Measurements from ENCODE around the gene SMG9. TPM values are rescaled to one million over a fixed set of nuclear protein-coding genes. Genes with fewer than 3 reads are reported as not detected.
A peak's percentile ranks its signal among the peaks of the same experiment; 100 is the strongest.
"Not testable (repeated sequence)": the region's sequence is repeated elsewhere in the genome, so short reads cannot be mapped to it uniquely, and the experiment has no call there.

Gene SMG9
- total RNA-seq, 2 donors from 2014 or later: 22.9 to 45.1 TPM

DNA sequence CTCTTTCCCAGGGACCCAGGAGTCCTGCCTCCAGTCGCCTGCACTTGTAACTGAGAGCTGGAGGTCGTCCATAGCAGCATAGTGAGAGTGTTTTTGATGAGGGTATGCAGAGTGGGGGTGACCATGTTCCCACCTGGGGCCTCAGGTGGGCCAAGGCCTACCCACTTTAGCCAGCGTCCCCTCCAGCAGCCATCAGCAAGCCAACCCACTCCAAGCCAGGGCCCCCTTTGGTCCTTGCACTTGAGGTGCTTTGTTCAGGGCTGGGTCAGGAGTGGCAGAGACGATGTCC, 11.9 kb upstream of the SMG9 start:
- intact Hi-C loops (cut with DNase I): no loop called here
- no peak for TF ChIP-seq POLR2AphosphoS5 (IDR thresholded peaks at IDR 0.05)
- no peak for TF ChIP-seq POLR2A (IDR thresholded peaks at IDR 0.05)
- TF ChIP-seq, protein P1, sequence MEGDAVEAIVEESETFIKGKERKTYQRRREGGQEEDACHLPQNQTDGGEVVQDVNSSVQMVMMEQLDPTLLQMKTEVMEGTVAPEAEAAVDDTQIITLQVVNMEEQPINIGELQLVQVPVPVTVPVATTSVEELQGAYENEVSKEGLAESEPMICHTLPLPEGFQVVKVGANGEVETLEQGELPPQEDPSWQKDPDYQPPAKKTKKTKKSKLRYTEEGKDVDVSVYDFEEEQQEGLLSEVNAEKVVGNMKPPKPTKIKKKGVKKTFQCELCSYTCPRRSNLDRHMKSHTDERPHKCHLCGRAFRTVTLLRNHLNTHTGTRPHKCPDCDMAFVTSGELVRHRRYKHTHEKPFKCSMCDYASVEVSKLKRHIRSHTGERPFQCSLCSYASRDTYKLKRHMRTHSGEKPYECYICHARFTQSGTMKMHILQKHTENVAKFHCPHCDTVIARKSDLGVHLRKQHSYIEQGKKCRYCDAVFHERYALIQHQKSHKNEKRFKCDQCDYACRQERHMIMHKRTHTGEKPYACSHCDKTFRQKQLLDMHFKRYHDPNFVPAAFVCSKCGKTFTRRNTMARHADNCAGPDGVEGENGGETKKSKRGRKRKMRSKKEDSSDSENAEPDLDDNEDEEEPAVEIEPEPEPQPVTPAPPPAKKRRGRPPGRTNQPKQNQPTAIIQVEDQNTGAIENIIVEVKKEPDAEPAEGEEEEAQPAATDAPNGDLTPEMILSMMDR (IDR thresholded peaks at IDR 0.05): no peak
- Histone ChIP-seq H3K9me3 (no peaks in the 10 kb centered on the region), H3K36me3 (no peaks in the 10 kb centered on the region), H3K27me3 (replicated peaks; ENCODE audit: insufficient read depth) (no peaks in the 10 kb centered on the region), H3K27ac (peak overlapping the region; percentile 76), H3K4me1 (replicated peaks) (peaks cover 16% of the 10 kb centered on the region), H3K4me3 (no peak overlapping the region)
- no peak for DNase-seq (ENCODE audit: low spot score)
- WGBS: 81% methylated on average over 4 of the region's 4 CpGs

DNA sequence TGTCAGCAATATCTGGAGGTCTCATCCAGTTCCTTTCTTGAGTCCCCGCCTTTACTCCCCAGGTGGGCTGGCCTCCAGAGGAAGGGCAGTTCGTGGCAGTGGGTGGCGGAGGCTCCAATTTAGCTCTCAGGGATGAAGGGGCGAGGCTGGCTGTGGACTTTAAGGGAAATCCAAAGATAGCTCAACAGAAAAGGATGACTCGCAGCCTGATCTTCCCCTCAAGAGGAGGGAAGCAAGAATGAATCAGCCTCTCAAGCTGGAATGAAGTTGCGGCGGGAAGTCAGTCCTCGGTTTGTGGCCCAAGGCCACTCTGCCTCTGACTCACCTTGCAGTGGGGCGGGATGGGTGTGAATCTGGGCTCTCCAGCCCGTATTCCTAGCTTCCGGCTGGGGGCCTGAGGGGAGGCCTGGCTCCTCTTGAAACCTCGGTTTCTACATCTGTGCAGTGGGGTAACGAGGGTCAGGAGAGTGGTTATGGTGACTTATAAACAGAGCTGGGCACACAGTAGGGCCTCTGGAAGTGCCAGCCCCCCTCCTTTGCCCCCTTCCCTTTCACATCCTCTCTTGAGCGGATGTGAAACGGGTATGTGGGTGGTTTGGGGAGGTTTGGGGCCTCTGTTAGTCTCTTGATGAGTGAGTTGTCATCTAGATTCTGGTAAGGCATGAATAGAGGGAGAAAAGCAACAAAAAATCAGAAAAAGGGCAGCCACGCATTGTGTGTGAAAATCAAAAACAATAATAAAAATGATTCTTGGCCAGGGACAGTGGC, 10.5 kb upstream of the SMG9 start:
- H3K27ac ChIP-seq: peak overlapping the region in 1 of 2 donors; percentile 9
- H3K27me3 ChIP-seq (replicated peaks; ENCODE audit: insufficient read depth): no peaks in the 10 kb centered on the region
- H3K4me1 ChIP-seq (replicated peaks): peaks cover 16% of the 10 kb centered on the region
- H3K4me3 ChIP-seq: no peak overlapping the region
- intact Hi-C loops (cut with DNase I): no loop called here
- DNase-seq (ENCODE audit: low spot score): no peak
- WGBS: 54% methylated on average over 16 of the region's 16 CpGs
- H3K36me3 ChIP-seq: no peaks in the 10 kb centered on the region
- peak; percentile 26 for TF ChIP-seq POLR2A (IDR thresholded peaks at IDR 0.05)
- TF ChIP-seq, protein P1 (IDR thresholded peaks at IDR 0.05): no peak
- H3K9me3 ChIP-seq: no peaks in the 10 kb centered on the region

DNA sequence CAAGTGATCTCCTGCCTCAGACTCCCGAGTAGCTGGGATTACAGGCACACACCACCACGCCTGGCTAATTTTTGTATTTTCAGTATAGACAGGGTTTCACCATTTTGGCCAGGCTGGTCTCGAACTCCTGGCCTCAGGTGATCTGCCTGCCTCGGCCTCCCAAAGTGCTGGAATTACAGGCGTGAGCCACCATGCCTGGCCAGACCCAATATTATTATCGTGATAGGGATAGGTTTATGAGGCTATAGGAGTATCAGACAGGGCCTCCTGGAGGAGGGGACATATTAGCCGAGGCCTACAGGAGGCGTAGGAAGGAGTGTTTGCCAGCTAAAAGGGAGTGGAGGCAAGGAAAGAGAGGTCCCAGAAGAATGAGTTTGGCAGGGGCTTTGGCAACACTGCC, 9.9 kb upstream of the SMG9 start:
- DNase-seq (ENCODE audit: low spot score); H3K36me3 ChIP-seq; intact Hi-C loops (cut with DNase I); H3K27ac ChIP-seq; H3K27me3 ChIP-seq (replicated peaks; ENCODE audit: insufficient read depth); H3K4me3 ChIP-seq; H3K9me3 ChIP-seq: not testable (repeated sequence)
- peaks cover 16% of the 10 kb centered on the region for H3K4me1 ChIP-seq (replicated peaks)
- 79% methylated on average over 8 of the region's 8 CpGs for WGBS

- WGBS: 49% methylated on average over 3 of the region's 3 CpGs
- H3K27ac ChIP-seq: no peak overlapping the region
- H3K9me3 ChIP-seq: no peaks in the 10 kb centered on the region
- DNase-seq (ENCODE audit: low spot score): no peak
- no peaks in the 10 kb centered on the region for H3K36me3 ChIP-seq
- peaks cover 12% of the 10 kb centered on the region for H3K4me1 ChIP-seq (replicated peaks)
- no peak overlapping the region for H3K4me3 ChIP-seq
- TF ChIP-seq, protein P1 (IDR thresholded peaks at IDR 0.05): no peak
- TF ChIP-seq POLR2AphosphoS5 (IDR thresholded peaks at IDR 0.05) (no peak), POLR2A (IDR thresholded peaks at IDR 0.05) (no peak)
- intact Hi-C loops (cut with DNase I): no loop called here
- no peaks in the 10 kb centered on the region for H3K27me3 ChIP-seq (replicated peaks; ENCODE audit: insufficient read depth)
These were observed 8.7 kb upstream of the SMG9 start for GRCh38 chr19:43763473-43763939.

DNA sequence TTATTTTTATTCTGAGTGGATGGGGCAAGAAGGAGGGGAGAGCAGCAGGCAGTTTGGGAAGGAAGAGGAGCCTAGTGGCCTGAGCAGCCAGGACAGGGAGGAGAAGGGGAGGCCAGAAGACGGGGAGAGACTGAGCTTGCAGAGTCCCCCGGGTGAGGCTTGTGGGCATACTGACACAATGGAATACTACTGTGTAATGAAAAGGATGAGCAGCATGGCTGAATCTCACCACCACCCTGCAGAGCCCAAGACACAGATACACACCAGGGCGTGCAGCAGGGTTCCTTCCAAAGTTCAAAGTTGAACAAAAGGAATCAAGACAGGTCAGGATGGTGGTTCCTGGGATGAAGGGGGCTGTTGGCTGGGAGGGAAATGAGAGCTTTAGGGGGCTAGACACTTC, 8.1 kb upstream of the SMG9 start:
- DNase-seq (ENCODE audit: low spot score): no peak
- WGBS: 92% methylated on average over 3 of the region's 3 CpGs
- intact Hi-C loops (cut with DNase I): no loop called here
- no peak for TF ChIP-seq POLR2AphosphoS5 (IDR thresholded peaks at IDR 0.05)
- TF ChIP-seq POLR2A (IDR thresholded peaks at IDR 0.05): no peak
- TF ChIP-seq, protein P1 (IDR thresholded peaks at IDR 0.05): no peak
- no peak overlapping the region for H3K27ac ChIP-seq
- no peaks in the 10 kb centered on the region for H3K9me3 ChIP-seq
- no peaks in the 10 kb centered on the region for H3K27me3 ChIP-seq (replicated peaks; ENCODE audit: insufficient read depth)
- no peaks in the 10 kb centered on the region for H3K36me3 ChIP-seq
- no peak overlapping the region for H3K4me3 ChIP-seq
- H3K4me1 ChIP-seq (replicated peaks): peaks cover 9% of the 10 kb centered on the region
